Vagina (tissue), 2 donors: Measurements from ENCODE around the gene BAG3.

Source experiments
- CTCF ChIP-seq, 3 experiments: fragments of 450-650 bp in 2 of 3; fragments of 200-600 bp in 1 of 3; sonication (generic) in 1 of 3; IDR thresholded peaks; one replicate each; pipeline ENCODE4 v1.5.1; 2017 to 2019; ENCODE audit warnings: antibody characterized with exemption in 3 of 3, mild to moderate bottlenecking in 2 of 3, moderate library complexity in 2 of 3
- POLR2A ChIP-seq, 2 donors: fragments of 450-650 bp; IDR thresholded peaks; one replicate each; pipeline ENCODE4 v1.6.1; 2017; ENCODE audit warnings: antibody characterized with exemption in 2 of 2, mild to moderate bottlenecking in 2 of 2, moderate library complexity in 2 of 2

- TF ChIP-seq CTCF (IDR thresholded peaks at IDR 0.05) (no peak), POLR2A (IDR thresholded peaks at IDR 0.05) (no peak)
Measured at GRCh38 chr10:119688033-119688508, 36.9 kb downstream of the BAG3 start.
